Central memory CD8-positive, alpha-beta T cell (primary cell): ENCODE measurements around the gene MYMX.

Experiments used
- ATAC-seq: fragments of 150-1000 bp; cut with Tn5 transposase; replicated peaks from 2 replicates; pipeline ENCODE4 v1.10.0; 2022; ENCODE audit warnings: mild to moderate bottlenecking, moderate FRiP score, moderate number of reproducible peaks; ENCODE audit not compliant: poor library complexity, severe bottlenecking; ENCODE audit errors: extremely low read depth
- DNase-seq, 2 donors: peaks; one replicate each; pipeline ENCODE4 v3.0.0; 2021; ENCODE audit warnings: low spot score in 2 of 2
- H3K27ac Mint-ChIP-seq: one replicate; pipeline ENCODE4 v1.8.0; 2022; ENCODE audit warnings: low read depth, mild to moderate bottlenecking, moderate library complexity, mixed read lengths
- H3K27me3 Mint-ChIP-seq: one replicate; pipeline ENCODE4 v1.8.0; 2022; ENCODE audit warnings: mixed read lengths
- H3K36me3 Mint-ChIP-seq: one replicate; pipeline ENCODE4 v1.8.0; 2022; ENCODE audit warnings: mild to moderate bottlenecking, moderate library complexity, mixed read lengths; ENCODE audit not compliant: insufficient read depth
- H3K4me1 Mint-ChIP-seq: one replicate; pipeline ENCODE4 v1.8.0; 2022; ENCODE audit warnings: mixed read lengths
- H3K4me3 Mint-ChIP-seq: one replicate; pipeline ENCODE4 v1.8.0; 2022; ENCODE audit warnings: mild to moderate bottlenecking, moderate library complexity, mixed read lengths
- H3K9me3 Mint-ChIP-seq: one replicate; pipeline ENCODE4 v1.8.0; 2022; ENCODE audit warnings: mixed read lengths

Gene MYMX

DNA sequence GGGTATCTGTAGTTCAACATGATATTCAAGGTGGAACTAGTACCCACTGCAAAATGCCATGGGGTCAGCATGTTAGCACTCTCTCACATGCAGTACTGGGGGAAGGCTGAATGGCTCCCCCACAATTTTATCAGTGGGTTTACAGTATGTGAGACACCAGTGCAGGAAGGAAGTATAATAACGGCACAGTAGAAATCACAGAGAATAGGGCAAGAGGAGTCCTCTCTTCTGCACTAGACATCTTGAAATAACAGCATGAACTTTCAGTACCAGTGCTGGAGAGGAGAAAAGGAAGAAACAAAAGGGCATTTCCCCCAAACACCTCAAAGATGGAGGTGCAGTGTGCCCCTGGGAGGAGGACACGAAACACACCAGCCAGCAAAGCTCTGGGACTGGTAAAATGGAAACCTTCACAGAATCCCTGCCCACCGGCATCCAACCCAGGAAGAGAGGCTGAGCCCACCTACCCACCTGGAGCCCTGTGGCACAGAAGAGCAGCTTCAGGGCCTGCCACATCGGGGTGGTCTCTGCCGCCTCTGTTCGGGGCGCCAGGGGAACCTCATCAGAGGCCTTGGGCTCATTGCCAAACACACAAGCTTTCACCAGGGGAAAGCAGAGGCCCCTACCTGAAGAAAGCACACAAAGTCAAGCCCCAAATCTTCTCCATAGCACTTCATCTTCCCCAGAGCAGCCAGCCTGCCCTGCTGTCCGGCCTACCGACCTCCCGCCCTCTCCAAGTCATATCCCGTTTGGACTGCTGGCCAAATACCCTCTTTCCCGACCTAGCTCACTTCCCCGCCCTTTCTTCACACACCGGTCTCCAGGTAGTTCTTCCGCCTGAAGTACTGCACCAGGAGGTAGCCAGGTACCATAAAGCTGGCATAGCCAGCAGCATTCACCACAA is 39.4 kb downstream of the MYMX start:
- ATAC-seq (peak; percentile 8), DNase-seq (no peak)
- peaks cover 64% of the 10 kb centered on the region for H3K4me1 Mint-ChIP-seq
- no peaks in the 10 kb centered on the region for H3K9me3 Mint-ChIP-seq
- peak overlapping the region; percentile 85 for H3K4me3 Mint-ChIP-seq
- peaks cover 69% of the 10 kb centered on the region for H3K36me3 Mint-ChIP-seq
- H3K27me3 Mint-ChIP-seq: no peaks in the 10 kb centered on the region
- H3K27ac Mint-ChIP-seq: peak overlapping the region; percentile 80

DNA sequence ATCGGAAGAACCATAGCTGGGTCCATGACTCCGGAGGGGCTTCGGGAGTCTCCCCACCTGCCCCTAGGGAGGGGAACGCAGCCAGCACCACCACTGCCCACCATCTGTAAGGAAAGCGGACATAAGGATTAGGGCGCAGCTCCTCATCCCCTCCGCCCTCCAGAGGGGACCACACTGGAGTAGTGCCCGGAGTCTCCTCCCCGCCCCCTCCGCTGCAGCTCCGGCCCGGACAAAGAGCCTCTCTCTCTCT is 40.0 kb downstream of the MYMX start:
- DNase-seq (no peak), ATAC-seq (peak; percentile 12)
- Mint-ChIP-seq H3K27ac (peak overlapping the region; percentile 80), H3K27me3 (no peaks in the 10 kb centered on the region), H3K36me3 (peaks cover 65% of the 10 kb centered on the region), H3K4me3 (peak overlapping the region; percentile 85), H3K9me3 (no peaks in the 10 kb centered on the region), H3K4me1 (peaks cover 64% of the 10 kb centered on the region)

DNA sequence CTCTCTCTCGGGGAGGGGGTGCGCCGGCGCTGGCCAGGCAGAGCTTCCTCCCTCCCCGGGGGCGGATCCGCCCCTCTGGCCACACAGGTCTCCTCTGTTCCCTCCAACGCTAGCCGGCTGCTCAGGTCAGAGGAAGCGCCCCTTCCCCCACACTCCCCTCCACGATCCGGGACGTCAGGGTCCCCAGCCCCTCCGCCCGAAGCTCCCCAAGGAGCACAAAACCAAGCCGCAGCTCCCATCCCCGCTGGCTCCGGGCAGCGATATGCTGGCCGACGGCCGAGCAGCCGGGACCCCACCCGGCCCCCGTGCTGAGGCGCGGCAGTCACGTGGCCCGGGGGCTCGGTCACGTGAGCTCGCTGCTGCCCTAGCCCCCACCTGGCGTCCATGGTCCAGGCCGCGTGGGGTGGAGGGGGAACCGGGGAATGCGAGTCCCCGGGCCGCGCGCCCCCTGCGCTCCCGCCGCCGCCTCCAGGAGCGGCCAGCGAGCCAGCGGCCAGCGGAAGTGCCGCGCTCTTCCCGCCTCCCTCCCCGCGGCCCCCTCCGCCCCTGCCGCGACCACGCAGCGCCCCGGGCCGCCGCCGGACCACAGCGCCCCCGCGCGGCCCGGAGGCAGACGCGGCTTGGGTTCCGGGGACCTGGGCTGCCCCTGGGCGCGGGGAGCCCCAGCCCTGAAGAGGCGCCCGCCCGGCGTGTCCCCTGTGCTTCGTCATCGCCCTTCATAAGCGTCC is 40.5 kb downstream of the MYMX start, which contains the start of gene SLC35B2:
SLC35B2 (minus strand) TSS at position 504 of the 728 bp plus-strand sequence; CDS start at position 386, 118 bp downstream.
- H3K36me3 Mint-ChIP-seq: peaks cover 64% of the 10 kb centered on the region
- no peaks in the 10 kb centered on the region for H3K27me3 Mint-ChIP-seq
- peak within 1 kb of the TSS; percentile 80 for H3K27ac Mint-ChIP-seq
- no peaks in the 10 kb centered on the region for H3K9me3 Mint-ChIP-seq
- peak; percentile 76 for ATAC-seq
- peaks cover 61% of the 10 kb centered on the region for H3K4me1 Mint-ChIP-seq
- H3K4me3 Mint-ChIP-seq: peak within 1 kb of the TSS; percentile 85
- peak; percentile 46 to 50 for DNase-seq

DNA sequence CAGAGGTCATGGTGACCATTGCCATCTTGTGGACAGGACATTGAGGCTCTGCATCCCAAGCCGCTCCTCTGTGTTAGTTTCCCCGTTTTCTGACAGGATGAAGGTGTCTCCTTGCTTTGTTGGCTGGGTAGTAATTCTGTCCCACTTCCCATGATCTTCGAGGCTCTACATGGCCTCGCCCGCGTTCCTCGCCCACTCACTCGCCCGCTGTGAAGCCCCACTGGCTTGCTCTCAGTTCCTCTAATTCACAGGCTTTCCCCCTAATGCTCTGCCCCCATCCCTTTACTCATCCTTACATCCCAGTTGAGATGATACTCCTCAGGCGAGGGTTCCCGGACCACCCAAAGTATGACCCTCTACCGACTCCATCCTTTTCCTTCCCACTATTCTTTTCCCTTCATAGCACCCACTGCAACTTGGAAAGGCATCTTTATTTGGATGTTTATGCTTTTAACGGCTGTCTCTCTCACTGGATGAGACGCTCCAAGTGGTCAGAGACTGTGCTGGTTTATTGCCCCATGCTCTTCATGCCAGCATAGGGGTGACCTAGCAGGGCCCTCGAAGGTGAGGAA is 41.1 kb downstream of the MYMX start:
- Mint-ChIP-seq H3K27me3 (no peaks in the 10 kb centered on the region), H3K4me3 (peak overlapping the region; percentile 85), H3K36me3 (peaks cover 59% of the 10 kb centered on the region), H3K4me1 (peaks cover 65% of the 10 kb centered on the region), H3K27ac (peak overlapping the region; percentile 64), H3K9me3 (no peaks in the 10 kb centered on the region)
- DNase-seq (no peak), ATAC-seq (peak; percentile 7)

GRCh38 chr6:44258325-44258863 is 41.7 kb downstream of the MYMX start:
- no peaks in the 10 kb centered on the region for H3K27me3 Mint-ChIP-seq

DNA sequence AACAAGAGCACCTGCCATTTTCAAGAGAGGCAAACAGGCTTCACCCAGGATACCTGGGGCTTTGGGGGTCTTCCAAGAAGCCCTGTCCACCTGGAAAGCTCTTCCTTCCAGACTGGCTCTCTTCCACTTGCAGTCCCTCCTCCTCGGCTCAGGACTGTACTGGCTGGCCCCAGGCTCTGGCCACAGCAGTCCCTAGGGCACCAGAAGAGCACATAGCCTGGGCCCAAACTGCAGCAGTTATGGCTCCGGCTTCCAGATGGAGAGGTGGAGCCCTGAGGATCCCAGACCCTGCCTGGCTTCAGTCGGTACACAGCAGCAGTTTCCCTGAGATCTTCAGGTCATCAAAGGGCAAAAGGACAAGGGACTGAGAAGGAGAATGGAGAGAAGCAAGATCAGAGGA is 42.2 kb downstream of the MYMX start:
- Mint-ChIP-seq H3K36me3 (peaks cover 54% of the 10 kb centered on the region), H3K27ac (peak overlapping the region; percentile 64), H3K27me3 (no peaks in the 10 kb centered on the region), H3K9me3 (no peaks in the 10 kb centered on the region), H3K4me1 (peaks cover 65% of the 10 kb centered on the region), H3K4me3 (peak overlapping the region; percentile 85)
- DNase-seq: no peak
- ATAC-seq: no peak

More at GRCh38 chr6:44258325-44258863, 41.7 kb downstream of the MYMX start:
- H3K36me3 Mint-ChIP-seq: peaks cover 57% of the 10 kb centered on the region
- peak overlapping the region; percentile 85 for H3K4me3 Mint-ChIP-seq
- no peaks in the 10 kb centered on the region for H3K9me3 Mint-ChIP-seq
- H3K27ac Mint-ChIP-seq: peak overlapping the region; percentile 64
- DNase-seq: no peak
- no peak for ATAC-seq
- H3K4me1 Mint-ChIP-seq: peaks cover 65% of the 10 kb centered on the region

DNA sequence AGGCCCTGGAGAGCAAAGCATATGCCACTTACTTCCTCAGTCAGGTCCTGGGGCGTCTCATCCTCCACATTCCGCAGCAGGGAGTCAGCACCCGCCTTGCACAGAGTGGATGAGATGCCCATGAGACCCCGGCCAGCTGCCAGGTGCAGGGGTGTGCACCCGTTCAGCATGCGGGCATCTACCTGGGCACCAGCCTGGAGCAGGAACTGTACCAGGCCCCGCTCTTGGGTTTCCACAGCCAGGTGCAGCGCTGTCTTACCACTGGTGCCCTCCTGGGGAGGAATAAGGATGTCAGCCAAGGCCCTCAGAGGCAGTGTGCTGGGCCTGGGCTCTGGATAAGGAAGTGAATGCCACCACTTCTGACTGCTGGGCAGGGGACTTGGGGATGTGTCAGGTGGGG is 43.3 kb downstream of the MYMX start:
- ATAC-seq (no peak), DNase-seq (no peak)
- Mint-ChIP-seq H3K27me3 (no peaks in the 10 kb centered on the region), H3K9me3 (no peaks in the 10 kb centered on the region), H3K4me3 (no peak overlapping the region), H3K36me3 (peaks cover 50% of the 10 kb centered on the region), H3K4me1 (peaks cover 65% of the 10 kb centered on the region), H3K27ac (no peak overlapping the region)

DNA sequence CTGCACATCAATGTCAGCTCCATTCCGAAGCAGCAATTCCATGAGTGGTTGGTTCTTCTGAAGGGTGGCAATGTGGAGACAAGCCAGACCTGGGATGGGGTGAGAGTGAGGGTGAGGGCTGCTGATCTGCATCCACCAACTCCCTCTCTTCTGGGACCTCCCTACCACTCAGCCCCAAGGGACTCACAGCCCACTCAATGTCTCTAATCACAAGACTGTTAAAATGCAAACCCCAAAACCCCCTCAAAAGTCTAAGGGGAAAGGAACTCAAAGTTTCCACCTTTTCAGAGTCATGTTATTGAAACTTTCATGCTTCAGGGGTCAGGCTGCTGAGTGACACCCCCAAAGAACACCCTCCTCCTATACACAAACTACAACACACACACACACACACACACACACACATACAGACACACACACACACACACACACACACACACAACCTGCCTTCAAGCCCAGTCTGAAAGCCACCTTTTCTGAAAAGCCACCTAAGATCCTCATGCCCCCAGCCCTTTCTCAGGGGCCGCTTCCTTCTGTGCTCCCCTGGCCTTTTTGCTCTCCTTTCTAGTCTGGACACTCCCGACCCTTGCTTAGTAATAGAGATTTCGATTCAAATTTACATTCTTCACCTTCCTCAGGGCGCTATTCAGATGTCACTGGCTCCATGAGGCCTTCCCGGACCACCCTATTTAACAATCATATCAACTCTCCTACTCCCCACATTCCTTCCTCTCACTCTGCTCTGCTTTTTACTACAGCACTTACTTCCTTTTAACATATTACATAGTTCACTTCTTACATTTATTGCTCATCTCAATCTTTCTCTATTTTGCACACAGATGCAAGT is 43.9 kb downstream of the MYMX start:
- Mint-ChIP-seq H3K4me1 (peaks cover 59% of the 10 kb centered on the region), H3K27ac (peak overlapping the region; percentile 4), H3K36me3 (peaks cover 43% of the 10 kb centered on the region), H3K27me3 (no peaks in the 10 kb centered on the region), H3K9me3 (no peaks in the 10 kb centered on the region), H3K4me3 (no peak overlapping the region)
- ATAC-seq (no peak), DNase-seq (no peak)

GRCh38 chr6:44261581-44261980 is 44.9 kb downstream of the MYMX start:
- Mint-ChIP-seq H3K27me3 (no peaks in the 10 kb centered on the region), H3K36me3 (peaks cover 37% of the 10 kb centered on the region), H3K27ac (peak overlapping the region; percentile 4), H3K4me3 (no peak overlapping the region), H3K9me3 (no peaks in the 10 kb centered on the region), H3K4me1 (peaks cover 49% of the 10 kb centered on the region)
- no peak for DNase-seq
- no peak for ATAC-seq

GRCh38 chr6:44262467-44263353 is 46.0 kb downstream of the MYMX start:
- H3K4me1 Mint-ChIP-seq: peaks cover 45% of the 10 kb centered on the region
- H3K27ac Mint-ChIP-seq: peak overlapping the region; percentile 98
- DNase-seq: no peak
- H3K27me3 Mint-ChIP-seq: no peaks in the 10 kb centered on the region
- peaks cover 33% of the 10 kb centered on the region for H3K36me3 Mint-ChIP-seq
- peak overlapping the region; percentile 94 for H3K4me3 Mint-ChIP-seq
- no peak for ATAC-seq
- no peaks in the 10 kb centered on the region for H3K9me3 Mint-ChIP-seq

- Mint-ChIP-seq H3K27me3 (peaks cover 2% of the 10 kb centered on the region), H3K4me3 (peak overlapping the region; percentile 94), H3K27ac (peak overlapping the region; percentile 98), H3K4me1 (peaks cover 36% of the 10 kb centered on the region), H3K9me3 (no peaks in the 10 kb centered on the region), H3K36me3 (peaks cover 30% of the 10 kb centered on the region)
- ATAC-seq: peak; percentile 12
- DNase-seq: no peak
Observed at GRCh38 chr6:44263354-44264100, 46.8 kb downstream of the MYMX start.
